ENCODE results near the gene AMER3. TPM values are rescaled to one million over a fixed set of nuclear protein-coding genes. Genes with fewer than 3 reads are reported as not detected.

AMER3 gene
- polyA plus RNA-seq, 1 donor from 2014 or later, result 19.2 TPM

DNA sequence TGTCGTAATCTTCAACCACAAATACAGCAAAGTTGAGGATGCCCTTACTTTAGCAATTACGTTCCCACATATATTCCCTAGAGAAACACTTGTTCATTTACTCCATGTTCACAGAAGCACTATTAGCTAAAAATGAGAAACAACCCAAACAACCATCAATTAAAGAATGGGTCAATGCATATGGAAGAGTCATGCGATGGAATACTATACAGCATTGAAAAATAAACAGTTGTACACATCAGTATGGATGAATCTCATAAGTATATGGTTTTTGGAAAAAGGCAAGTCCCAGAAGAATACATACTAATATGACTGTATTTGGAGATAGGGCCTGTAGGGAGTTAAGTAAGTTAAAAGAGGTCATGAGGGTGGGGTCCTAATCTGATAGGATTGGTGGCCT is 20.1 kb upstream of the AMER3 start:
- Histone ChIP-seq H3F3A (ENCODE audit: insufficient read depth, low read length, poor library complexity, severe bottlenecking) (no peaks in the 10 kb centered on the region), H3K36me3 (ENCODE audit: insufficient read depth, low read length) (no peaks in the 10 kb centered on the region), H3K4me3 (ENCODE audit: low read length) (no peak overlapping the region), H3K9me3 (ENCODE audit: low read length) (no peaks in the 10 kb centered on the region), H3K27ac (ENCODE audit: low read length) (no peak overlapping the region), H3K79me2 (replicated peaks; ENCODE audit: insufficient read depth, low read length) (no peaks in the 10 kb centered on the region), H3K4me2 (ENCODE audit: low read length) (no peak overlapping the region), H3K27me3 (ENCODE audit: insufficient read depth, low read depth, low read length) (no peaks in the 10 kb centered on the region), H2AFZ (ENCODE audit: low read depth, low read length) (no peak overlapping the region), H3K9me2 (ENCODE audit: insufficient read depth, low read length) (no peaks in the 10 kb centered on the region), H3K9ac (ENCODE audit: low read length) (no peak overlapping the region), H4K20me1 (ENCODE audit: insufficient read depth) (no peaks in the 10 kb centered on the region)
- TF ChIP-seq POLR2AphosphoS5 (IDR thresholded peaks at IDR 0.05), result no peak
- no peak for TF ChIP-seq TAF1 (IDR thresholded peaks at IDR 0.05; ENCODE audit: low read depth)
- TF ChIP-seq SMC3 (conservative IDR thresholded peaks at IDR 0.05; ENCODE audit: poor library complexity), result no peak
- TF ChIP-seq RAD21 (conservative IDR thresholded peaks at IDR 0.05), result no peak
- TF ChIP-seq EZH2 (IDR thresholded peaks at IDR 0.05; ENCODE audit: borderline replicate concordance, insufficient read depth, low read length, poor library complexity, severe bottlenecking), result no peak
- TF ChIP-seq CTCF (IDR thresholded peaks at IDR 0.05; ENCODE audit: poor library complexity, severe bottlenecking), result no peak
- no peak for TF ChIP-seq EP300 (conservative IDR thresholded peaks at IDR 0.05; ENCODE audit: poor library complexity, severe bottlenecking)
- TF ChIP-seq, protein P1, sequence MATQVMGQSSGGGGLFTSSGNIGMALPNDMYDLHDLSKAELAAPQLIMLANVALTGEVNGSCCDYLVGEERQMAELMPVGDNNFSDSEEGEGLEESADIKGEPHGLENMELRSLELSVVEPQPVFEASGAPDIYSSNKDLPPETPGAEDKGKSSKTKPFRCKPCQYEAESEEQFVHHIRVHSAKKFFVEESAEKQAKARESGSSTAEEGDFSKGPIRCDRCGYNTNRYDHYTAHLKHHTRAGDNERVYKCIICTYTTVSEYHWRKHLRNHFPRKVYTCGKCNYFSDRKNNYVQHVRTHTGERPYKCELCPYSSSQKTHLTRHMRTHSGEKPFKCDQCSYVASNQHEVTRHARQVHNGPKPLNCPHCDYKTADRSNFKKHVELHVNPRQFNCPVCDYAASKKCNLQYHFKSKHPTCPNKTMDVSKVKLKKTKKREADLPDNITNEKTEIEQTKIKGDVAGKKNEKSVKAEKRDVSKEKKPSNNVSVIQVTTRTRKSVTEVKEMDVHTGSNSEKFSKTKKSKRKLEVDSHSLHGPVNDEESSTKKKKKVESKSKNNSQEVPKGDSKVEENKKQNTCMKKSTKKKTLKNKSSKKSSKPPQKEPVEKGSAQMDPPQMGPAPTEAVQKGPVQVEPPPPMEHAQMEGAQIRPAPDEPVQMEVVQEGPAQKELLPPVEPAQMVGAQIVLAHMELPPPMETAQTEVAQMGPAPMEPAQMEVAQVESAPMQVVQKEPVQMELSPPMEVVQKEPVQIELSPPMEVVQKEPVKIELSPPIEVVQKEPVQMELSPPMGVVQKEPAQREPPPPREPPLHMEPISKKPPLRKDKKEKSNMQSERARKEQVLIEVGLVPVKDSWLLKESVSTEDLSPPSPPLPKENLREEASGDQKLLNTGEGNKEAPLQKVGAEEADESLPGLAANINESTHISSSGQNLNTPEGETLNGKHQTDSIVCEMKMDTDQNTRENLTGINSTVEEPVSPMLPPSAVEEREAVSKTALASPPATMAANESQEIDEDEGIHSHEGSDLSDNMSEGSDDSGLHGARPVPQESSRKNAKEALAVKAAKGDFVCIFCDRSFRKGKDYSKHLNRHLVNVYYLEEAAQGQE (IDR thresholded peaks at IDR 0.05; ENCODE audit: borderline replicate concordance), result no peak
- no peak for TF ChIP-seq MXI1 (conservative IDR thresholded peaks at IDR 0.05; ENCODE audit: poor library complexity, severe bottlenecking)

GRCh38 chr2:130736487-130736886 is 18.9 kb upstream of the AMER3 start:
- TF ChIP-seq MXI1 (conservative IDR thresholded peaks at IDR 0.05; ENCODE audit: poor library complexity, severe bottlenecking) (no peak), RAD21 (conservative IDR thresholded peaks at IDR 0.05) (no peak), EZH2 (IDR thresholded peaks at IDR 0.05; ENCODE audit: borderline replicate concordance, insufficient read depth, low read length, poor library complexity, severe bottlenecking) (no peak), EP300 (conservative IDR thresholded peaks at IDR 0.05; ENCODE audit: poor library complexity, severe bottlenecking) (no peak), SMC3 (conservative IDR thresholded peaks at IDR 0.05; ENCODE audit: poor library complexity) (no peak), TAF1 (IDR thresholded peaks at IDR 0.05; ENCODE audit: low read depth) (no peak), POLR2AphosphoS5 (IDR thresholded peaks at IDR 0.05) (no peak), CTCF (IDR thresholded peaks at IDR 0.05; ENCODE audit: poor library complexity, severe bottlenecking) (no peak)
- TF ChIP-seq, protein P1 (IDR thresholded peaks at IDR 0.05; ENCODE audit: borderline replicate concordance), result no peak
- no peak overlapping the region for H3K4me3 ChIP-seq (ENCODE audit: low read length)
- no peak overlapping the region for H2AFZ ChIP-seq (ENCODE audit: low read depth, low read length)
- H3K4me2 ChIP-seq (ENCODE audit: low read length), result no peak overlapping the region
- H3K9ac ChIP-seq (ENCODE audit: low read length), result no peak overlapping the region
- no peaks in the 10 kb centered on the region for H3K79me2 ChIP-seq (replicated peaks; ENCODE audit: insufficient read depth, low read length)
- no peak overlapping the region for H3K27ac ChIP-seq (ENCODE audit: low read length)
- no peaks in the 10 kb centered on the region for H4K20me1 ChIP-seq (ENCODE audit: insufficient read depth)
- H3K9me2 ChIP-seq (ENCODE audit: insufficient read depth, low read length), result no peaks in the 10 kb centered on the region
- no peaks in the 10 kb centered on the region for H3K9me3 ChIP-seq (ENCODE audit: low read length)
- no peaks in the 10 kb centered on the region for H3K27me3 ChIP-seq (ENCODE audit: insufficient read depth, low read depth, low read length)
- no peaks in the 10 kb centered on the region for H3K36me3 ChIP-seq (ENCODE audit: insufficient read depth, low read length)
- H3F3A ChIP-seq (ENCODE audit: insufficient read depth, low read length, poor library complexity, severe bottlenecking), result no peaks in the 10 kb centered on the region

Measured in neural cell (in vitro differentiated cells).